GM19455 (cell line): ENCODE measurements around the gene EIF5B.
"Not testable (repeated sequence)": the region's sequence is repeated elsewhere in the genome, so short reads cannot be mapped to it uniquely, and the experiment has no call there.

Experiments used
- ATAC-seq: cut with Tn5 transposase; IDR thresholded peaks from one replicate; pipeline ENCODE4 v1.9.1; 2021; ENCODE audit not compliant: unreplicated experiment

EIF5B gene, protein sequence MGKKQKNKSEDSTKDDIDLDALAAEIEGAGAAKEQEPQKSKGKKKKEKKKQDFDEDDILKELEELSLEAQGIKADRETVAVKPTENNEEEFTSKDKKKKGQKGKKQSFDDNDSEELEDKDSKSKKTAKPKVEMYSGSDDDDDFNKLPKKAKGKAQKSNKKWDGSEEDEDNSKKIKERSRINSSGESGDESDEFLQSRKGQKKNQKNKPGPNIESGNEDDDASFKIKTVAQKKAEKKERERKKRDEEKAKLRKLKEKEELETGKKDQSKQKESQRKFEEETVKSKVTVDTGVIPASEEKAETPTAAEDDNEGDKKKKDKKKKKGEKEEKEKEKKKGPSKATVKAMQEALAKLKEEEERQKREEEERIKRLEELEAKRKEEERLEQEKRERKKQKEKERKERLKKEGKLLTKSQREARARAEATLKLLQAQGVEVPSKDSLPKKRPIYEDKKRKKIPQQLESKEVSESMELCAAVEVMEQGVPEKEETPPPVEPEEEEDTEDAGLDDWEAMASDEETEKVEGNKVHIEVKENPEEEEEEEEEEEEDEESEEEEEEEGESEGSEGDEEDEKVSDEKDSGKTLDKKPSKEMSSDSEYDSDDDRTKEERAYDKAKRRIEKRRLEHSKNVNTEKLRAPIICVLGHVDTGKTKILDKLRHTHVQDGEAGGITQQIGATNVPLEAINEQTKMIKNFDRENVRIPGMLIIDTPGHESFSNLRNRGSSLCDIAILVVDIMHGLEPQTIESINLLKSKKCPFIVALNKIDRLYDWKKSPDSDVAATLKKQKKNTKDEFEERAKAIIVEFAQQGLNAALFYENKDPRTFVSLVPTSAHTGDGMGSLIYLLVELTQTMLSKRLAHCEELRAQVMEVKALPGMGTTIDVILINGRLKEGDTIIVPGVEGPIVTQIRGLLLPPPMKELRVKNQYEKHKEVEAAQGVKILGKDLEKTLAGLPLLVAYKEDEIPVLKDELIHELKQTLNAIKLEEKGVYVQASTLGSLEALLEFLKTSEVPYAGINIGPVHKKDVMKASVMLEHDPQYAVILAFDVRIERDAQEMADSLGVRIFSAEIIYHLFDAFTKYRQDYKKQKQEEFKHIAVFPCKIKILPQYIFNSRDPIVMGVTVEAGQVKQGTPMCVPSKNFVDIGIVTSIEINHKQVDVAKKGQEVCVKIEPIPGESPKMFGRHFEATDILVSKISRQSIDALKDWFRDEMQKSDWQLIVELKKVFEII

DNA sequence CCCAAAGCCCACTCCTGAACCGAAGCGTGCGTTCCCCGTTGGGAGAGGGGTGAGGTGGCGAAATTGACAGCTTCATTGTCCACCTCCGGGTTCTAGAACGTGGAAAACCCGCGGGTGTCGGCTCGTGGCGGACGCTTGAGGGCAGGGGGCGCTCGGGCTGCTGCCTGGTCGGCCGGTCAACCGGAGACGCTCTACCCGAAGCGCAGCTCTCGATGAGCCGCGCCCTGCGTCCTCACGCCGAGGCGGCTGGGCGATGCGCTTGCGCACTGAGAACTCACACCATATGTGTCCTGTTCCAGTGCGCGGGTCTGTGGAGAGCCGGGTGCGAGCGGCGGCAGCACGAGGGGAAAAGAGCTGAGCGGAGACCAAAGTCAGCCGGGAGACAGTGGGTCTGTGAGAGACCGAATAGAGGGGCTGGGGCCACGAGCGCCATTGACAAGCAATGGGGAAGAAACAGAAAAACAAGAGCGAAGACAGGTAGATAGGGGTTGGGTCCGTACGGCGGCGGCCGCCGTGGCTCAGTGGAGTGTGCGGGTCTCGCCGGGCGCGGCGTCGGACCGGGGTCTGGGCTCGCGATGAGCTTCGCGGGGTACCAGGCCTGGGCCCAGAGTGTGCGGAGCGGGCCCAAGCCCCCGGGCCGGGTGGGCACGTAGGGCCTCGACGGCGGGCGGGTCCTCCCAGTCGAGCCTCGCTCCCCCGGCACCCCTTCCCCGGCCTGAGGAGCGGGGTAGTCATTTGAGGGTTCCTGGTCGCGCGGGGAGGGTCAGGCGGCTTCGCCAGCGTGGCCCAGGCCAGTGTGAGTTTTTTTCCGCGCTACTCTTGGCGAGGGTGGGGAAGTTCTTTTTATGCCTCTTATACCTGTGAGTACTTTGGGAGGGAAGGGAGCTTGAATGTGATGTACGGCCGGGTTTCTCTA, at the start of gene EIF5B:
TSS of gene EIF5B (plus strand) at position 277 of the 916 bp plus-strand sequence. CDS start at position 443, 166 bp downstream.
- ATAC-seq = peak; percentile 57

DNA sequence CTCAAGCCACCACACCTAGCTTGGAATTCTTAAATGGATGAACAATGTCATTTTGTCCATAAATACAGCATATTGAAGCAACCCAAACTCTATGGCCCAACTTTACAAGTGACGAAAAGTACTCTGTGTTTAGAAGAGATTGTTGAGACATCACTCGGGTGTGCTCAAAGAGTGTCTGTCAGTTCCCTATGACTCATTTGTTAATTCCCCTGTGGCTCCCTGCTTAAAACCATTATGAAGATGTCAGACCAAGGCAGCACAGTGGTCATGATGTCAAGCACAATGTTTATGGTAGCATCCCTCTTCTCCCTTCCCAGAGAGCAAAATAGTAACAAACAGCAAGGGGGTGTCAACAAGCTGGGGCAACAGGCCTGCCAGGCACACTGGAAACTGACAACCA, 39.2 kb upstream of the EIF5B start:
- ATAC-seq = no peak

DNA sequence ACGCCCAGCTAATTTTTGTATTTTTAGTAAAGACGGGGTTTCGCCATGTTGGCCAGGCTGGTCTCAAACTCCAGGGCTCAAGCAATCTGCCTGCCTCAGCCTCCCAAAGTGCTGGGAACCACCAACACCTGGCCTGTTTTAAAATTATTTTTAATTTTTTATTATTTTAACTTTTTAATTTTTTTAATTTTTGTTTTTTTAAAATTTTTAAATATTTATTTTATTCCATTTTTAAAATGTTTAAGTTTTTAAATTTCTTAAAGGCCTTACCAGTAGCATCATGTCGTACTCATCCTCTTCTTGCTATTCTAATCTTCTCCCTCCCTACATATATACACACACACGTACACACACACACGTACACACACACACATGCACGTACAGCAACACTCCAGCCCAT, 37.6 kb upstream of the EIF5B start:
- ATAC-seq = no peak

DNA sequence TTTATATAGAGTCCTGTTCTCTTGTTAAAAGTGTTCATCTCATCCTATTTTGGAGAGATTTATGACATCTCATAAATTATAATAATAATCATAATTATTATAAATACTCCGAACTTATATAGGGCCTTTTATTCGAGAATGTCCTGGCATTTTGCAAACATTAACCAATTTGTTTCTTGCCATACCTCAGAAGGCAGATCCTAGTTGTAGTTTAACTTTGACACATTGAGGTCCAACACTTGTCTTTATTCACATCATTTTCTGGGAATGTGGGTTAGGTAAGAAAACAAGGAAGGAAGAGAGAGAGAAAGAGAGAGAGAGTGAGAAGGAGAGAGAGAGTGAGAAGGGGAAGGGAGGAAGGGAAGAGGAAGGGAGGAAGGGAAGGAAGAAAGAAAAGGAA, 36.1 kb upstream of the EIF5B start, which contains the start of gene LYG1:
TSS of gene LYG1 (minus strand) at position 101 of the 400 bp plus-strand sequence. CDS start 5,527 bp downstream, outside the sequence.
- ATAC-seq = not testable (repeated sequence)

DNA sequence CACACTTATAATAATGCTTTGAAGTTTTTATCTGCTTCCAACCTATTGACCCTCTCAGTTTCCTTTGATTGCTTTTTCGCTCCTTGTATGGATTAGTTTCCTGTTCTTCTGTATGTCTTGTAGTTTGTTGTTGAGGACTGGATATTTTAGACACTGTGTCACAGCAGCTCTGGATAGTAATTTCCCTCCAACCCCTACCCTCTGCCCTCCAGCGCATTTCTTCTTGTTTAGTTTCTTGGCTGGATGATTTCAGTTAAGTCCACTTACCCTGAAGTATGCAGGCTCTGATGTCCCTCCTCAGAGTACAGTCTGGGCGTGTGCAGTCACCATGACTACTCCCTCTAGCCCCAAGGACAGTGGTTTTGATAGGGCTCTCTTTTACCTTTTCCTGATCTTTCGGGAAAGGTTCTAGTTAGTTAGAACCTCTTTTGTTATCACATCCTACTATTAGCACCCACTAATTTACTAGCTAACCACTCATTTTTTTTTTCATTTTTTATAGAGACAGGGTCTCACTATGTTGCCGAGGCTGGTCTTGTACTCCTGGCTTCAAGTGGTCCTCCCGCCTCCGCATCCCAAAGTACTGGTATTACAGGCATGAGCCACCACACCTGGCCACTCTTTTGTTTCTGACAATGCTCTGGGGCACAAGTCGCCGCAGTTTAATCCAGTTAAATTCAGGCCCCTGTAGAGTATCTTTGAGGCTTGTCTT, 19.9 kb upstream of the EIF5B start:
- ATAC-seq = no peak

DNA sequence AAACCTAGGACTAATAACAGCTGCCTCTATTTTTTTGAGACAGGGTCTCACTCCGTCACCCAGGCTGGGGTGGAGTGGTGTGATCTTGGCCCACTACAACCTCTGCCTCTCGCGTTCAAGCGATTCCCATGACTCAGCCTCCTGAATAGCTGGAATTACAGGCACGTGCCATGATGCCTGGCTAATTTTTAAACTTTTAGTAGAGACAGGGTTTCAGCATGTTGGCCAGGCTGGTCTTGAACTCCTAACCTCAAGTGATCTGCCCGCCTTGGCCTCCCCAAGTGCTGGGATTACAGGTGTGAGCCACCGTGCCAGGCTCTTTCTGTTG, 19.4 kb upstream of the EIF5B start:
- ATAC-seq = not testable (repeated sequence)

DNA sequence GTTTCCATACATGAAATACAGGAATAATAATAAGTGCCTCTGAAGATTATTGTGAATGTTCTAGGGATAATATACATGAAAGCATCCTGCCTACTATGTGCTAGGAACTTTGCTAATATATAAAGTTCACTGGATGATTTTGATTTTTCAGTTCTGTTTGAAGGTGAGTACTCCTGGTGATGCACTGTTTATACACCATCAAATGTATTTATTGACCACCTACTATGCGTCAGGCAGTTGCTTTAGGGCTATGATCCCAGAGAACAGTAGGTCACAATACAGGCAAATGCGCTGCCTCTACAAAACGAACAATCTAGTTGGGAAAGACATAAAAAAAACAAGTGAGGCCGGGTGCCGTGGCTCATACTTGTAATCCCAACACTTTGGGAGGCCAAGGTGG, 11.8 kb upstream of the EIF5B start:
- no peak for ATAC-seq

DNA sequence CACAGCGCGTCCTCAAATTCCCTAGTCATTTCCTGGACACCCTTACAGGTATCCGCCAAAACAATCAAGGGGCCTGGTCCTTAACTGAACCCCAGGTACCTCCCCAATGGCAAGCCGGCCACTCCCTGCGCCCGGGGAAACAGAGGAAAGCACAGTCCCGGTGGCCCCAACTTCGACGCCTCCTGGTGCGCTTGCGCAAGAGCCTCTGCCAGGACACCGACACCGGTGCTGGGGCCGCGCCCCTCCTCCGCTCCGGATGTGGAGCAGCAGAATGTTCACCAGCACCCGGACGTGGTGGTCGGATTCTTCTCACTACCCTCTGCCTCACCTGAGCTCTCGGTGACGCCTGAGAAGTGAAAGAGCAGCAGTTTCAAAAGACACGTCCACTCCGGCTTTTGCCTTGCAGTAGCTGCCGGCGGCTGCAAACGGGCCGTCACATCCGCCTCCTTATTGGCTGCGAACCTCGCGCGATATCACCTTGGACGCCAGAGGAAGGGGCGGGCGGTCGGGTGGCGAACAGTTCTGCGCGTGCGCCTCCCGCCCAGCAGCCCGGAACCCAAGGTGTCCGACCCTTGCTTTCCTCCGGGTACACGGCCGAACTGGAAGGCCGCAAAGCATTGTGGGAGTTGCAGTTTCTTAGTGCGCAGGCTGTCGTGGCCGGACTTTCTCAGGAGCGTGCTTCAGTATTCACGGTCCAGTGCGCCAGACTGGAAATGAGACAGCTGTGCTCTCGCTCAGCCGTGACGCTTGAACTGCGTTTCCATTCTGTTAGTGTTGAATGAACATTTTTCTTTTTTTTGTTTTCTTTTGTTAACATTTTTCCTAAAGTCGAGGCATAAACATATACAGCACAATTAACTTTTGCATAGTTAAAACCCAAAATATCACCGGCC, 1.0 kb upstream of the EIF5B start, which contains the start of gene TXNDC9:
TSS of gene TXNDC9 (minus strand) at position 423 of the 893 bp plus-strand sequence. CDS start 3,123 bp downstream, outside the sequence.
- ATAC-seq = peak; percentile 75

DNA sequence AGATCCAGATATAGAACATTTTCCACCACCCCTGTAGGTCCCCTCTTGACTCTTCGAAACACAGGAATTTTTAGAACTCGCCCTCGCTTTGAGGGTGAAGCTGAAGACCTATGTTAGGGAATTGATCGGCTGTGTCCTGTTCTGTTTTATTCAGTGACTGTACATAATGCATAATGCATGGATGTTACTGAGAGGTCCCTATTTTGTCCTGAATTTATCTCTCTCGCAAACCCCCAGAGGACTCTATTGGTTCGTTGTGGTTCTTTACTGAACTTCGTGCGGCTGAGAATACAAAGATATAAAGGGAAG, 431 bp upstream of the EIF5B start:
- peak; percentile 3 for ATAC-seq

DNA sequence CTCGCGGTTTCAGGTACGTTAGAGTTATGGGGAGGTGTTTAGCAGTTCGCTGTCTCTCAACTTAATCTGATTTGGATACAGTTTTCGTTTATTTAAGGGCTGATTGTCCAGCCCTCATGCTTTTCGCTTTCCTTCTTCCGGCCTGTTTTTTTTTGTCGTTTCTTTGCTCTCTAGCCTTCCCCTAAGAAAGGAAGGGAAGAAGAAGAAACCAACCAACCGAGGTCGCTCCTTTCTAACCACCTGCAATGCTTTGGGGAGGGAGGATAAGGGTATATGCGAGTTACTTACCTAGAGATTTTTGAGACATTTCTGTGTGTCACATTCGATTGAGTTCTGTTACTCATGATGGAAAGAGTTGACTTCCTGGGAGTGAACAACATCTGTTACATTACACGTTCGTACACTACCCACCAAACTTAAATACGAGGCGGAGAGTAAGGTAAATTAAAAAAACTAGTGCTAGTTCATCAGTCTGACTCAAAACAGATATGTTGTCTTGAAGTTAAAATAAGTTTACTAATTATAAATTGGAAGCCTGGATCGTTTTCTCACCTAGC, 918 bp downstream of the EIF5B start:
- no peak for ATAC-seq

DNA sequence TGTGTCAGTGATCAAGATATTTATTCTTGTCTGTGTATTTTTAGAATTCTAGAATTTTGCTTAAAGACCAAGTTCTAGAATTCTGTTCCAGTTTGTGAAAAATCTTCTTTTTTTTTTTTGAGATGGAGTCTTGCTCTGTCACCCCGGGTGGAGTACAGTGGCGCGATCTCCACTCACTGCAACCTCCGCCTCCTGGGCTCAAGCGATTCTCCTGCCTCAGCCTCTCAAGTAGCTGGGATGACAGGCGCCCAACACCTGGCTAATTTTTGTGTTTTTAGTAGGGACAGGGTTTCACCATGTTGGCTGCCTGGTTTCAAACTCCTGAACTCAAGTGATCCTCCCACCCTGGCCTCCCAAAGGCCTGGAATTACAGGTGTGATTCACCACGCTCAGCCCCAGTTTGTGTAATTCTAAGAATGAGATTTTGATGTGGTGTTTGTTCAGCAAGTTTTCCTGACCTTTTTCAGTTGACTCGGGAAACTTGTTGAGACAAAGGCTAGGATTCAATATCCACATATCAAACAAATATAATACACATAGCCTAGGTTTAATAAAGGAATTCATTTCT, 3.6 kb downstream of the EIF5B start:
- ATAC-seq = no peak

DNA sequence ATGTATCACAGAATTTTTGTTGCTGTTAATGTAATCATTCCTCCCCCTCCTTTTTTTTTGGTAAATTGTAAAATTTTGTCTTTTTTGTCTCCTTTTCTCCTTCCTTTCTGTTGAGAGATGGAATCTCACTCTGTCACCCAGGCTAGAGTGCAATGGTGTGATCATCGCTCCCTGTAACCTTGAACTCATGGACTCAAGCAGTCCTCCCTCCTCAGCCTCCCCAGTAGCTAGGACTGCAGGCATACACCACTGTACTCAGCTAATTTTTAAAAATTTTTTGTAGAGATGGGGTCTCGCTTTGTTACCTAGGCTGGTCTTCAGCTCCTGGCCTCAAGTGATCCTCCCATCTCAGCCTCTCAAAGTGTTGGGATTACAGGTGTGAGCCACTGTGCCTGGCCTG, 5.3 kb downstream of the EIF5B start:
- ATAC-seq = no peak

DNA sequence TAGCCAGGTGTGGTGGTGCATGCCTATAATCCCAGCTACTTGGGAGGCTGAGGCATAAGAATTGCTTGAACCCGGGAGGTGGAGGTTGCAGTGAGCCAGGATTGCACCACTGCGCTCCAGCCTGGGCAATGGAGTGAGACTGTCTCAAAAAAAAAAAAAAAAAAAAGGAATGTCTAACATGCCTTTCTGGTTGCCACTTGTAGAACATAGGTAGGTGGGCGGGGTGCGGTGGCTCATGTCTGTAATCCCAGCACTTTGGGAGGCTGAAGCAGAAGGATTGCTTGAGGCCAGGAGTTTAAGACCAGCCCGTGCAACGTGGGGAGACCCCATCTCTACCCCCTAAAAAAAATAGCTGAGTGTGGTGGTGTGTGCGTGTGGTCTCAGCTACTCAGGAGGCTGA, 8.3 kb downstream of the EIF5B start:
- ATAC-seq = not testable (repeated sequence)

DNA sequence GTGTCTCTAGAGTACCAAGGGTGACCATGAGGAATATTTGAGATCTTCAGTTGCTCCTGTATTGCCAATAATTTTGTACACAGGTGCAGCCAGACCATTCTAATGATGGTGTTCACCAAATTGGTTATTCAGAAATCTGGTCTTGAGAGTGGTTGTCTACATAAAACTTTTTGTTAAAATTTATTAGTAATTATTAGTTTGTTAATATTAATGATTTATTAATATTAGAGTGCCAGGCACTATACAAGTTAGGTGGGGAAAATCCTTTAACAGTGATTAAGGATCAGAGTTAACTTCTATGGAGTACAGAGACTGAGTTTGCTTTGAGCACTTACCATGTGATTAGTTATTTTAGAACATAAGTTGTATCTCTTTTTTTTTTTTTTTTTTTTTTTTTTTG, 9.0 kb downstream of the EIF5B start:
- no peak for ATAC-seq

DNA sequence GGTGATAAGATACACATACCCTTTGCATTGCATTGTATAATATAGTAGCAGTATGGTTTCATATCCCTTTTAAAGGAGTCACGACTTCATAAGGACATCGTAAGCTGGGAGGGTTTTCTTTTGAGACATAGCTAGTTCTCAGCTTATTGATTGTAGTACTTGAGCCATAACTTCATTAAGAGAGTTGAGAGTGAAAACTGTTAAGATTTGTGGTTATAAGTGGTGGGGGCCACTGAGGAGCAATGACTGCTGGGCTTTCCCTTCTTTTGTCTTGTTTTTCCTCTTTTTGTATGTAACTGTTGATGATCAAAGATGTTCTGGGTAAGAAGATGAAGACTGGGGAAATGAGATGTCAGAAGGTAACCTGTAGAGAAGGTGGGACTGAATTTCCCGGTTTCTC, 11.0 kb downstream of the EIF5B start:
- ATAC-seq = no peak

DNA sequence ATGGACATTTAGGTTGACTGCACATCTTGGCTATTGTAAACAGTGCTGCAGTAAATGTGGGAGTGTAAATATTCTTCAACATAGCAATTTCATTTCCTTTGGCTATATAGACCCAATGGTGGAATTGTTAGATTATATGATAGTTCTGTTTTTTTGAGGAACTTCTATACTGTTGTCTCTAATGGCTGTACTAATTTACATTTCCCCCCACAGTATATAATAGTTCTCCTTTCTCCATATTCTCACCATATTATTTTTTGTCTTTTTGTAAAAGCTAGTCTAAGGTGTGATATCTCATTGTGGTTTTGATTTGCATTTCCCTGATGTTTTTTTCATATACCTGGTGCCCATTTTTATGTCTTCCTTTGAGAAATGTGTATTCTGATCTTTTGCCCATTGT, 13.0 kb downstream of the EIF5B start:
- ATAC-seq = no peak

DNA sequence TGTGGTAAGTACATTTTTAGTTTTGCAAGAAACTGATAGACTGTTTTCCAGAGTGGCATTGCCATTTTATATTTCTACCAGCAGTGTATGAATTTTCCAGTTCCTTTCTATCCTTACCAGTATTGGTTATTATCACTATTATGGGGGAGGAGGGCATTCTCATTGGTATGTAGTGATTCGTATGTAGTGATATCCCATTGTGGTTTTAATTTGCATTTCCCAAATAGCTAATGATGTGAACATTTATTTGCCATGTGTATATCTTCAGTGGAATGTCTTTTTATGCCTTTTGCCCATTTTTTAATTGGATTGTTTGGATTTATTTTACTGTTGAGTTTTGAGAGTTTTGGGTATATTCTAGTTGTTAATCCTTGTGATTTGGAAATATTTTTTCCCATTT, 16.9 kb downstream of the EIF5B start:
- no peak for ATAC-seq

DNA sequence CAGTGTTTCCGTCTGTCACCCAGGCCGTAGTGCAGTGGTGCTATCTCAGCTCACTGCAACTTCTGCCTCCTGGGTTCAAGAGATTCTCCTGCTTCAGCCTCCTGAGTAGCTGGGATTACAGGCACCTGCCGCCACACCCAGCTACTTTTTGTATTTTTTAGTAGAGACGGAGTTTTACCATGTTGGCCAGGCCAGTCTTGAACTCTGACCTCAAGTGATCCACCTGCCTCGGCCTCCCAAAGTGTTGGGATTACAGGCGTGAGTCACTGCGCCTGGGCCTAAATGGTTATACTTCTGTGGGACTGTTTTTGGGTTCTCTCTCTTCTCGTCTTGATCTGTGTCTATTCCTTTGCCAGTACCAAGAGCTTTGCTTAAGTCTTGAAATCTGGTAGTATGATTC, 17.6 kb downstream of the EIF5B start:
- ATAC-seq = not testable (repeated sequence)
